SU-DHL-6 (cell line): ENCODE results near the gene TMEM119.

Source experiments
- H2AFZ ChIP-seq: fragments of 200-600 bp; sonication (generic); 2 replicates; pipeline ENCODE4 v1.6.1; 2014; ENCODE audit warnings: low read depth, mild to moderate bottlenecking, moderate library complexity, mixed read lengths, antibody characterized with exemption, low read length; ENCODE audit not compliant: severe bottlenecking
- H3F3A ChIP-seq: fragments of 200-600 bp; shearing (Covaris generic); 2 replicates; pipeline ENCODE4 v1.6.0; 2016; ENCODE audit warnings: antibody characterized with exemption, mild to moderate bottlenecking; ENCODE audit not compliant: insufficient read depth
- H3K27ac ChIP-seq: fragments of 200-600 bp; sonication (generic); 2 replicates; pipeline ENCODE4 v1.5.1; 2016; ENCODE audit warnings: low read depth, mild to moderate bottlenecking, low read length, moderate library complexity, mixed read lengths
- H3K27me3 ChIP-seq: fragments of 200-600 bp; sonication (generic), shearing (Covaris generic); 2 replicates; pipeline ENCODE4 v1.6.0; 2014; ENCODE audit warnings: mild to moderate bottlenecking, low read length
- H3K36me3 ChIP-seq: fragments of 200-600 bp; sonication (generic); 2 replicates; pipeline ENCODE4 v1.6.1; 2014; ENCODE audit warnings: mild to moderate bottlenecking, low read length, mixed read lengths
- H3K4me2 ChIP-seq: fragments of 300-600, 200-600 bp; shearing (Covaris generic), sonication (generic); 2 replicates; pipeline ENCODE4 v1.6.0; 2014; ENCODE audit warnings: low read length, low read depth, mild to moderate bottlenecking; ENCODE audit not compliant: poor library complexity, severe bottlenecking
- H3K4me3 ChIP-seq: fragments of 200-600 bp; sonication (generic); 2 replicates; pipeline ENCODE4 v1.5.1; 2014; ENCODE audit warnings: antibody characterized with exemption, low read length, mild to moderate bottlenecking, mixed read lengths; ENCODE audit not compliant: insufficient read depth, poor library complexity, severe bottlenecking
- H3K79me2 ChIP-seq: fragments of 200-600 bp; sonication (generic); 2 replicates; pipeline ENCODE4 v1.6.1; 2014; ENCODE audit warnings: mild to moderate bottlenecking, low read length, moderate library complexity; ENCODE audit not compliant: insufficient read depth
- H3K9ac ChIP-seq: fragments of 200-600 bp; sonication (generic); 2 replicates; pipeline ENCODE4 v1.7.0; 2014; ENCODE audit warnings: mild to moderate bottlenecking, low read length
- H3K9me2 ChIP-seq: fragments of 200-600 bp; sonication (generic); replicated peaks from 2 replicates; pipeline ENCODE4 v1.6.1; 2014; ENCODE audit warnings: low read length; ENCODE audit not compliant: insufficient read depth
- H3K9me3 ChIP-seq: fragments of 200-600 bp; sonication (generic); 2 replicates; pipeline ENCODE4 v1.6.1; 2014; ENCODE audit warnings: low read length, mixed read lengths; ENCODE audit not compliant: insufficient read depth
- H4K20me1 ChIP-seq: fragments of 200-600 bp; sonication (generic); 2 replicates; pipeline ENCODE4 v1.6.1; 2014; ENCODE audit warnings: low read depth, mild to moderate bottlenecking, antibody characterized with exemption, low read length, moderate library complexity, mixed read lengths
- EZH2phosphoT487 ChIP-seq: fragments of 200-600 bp; sonication (generic), shearing (Covaris generic); conservative IDR thresholded peaks from 2 replicates; pipeline ENCODE4 v1.6.1; 2018; ENCODE audit warnings: mild to moderate bottlenecking, antibody characterized with exemption, low read length, moderate library complexity, mixed read lengths
- TF ChIP-seq, protein P1 (sequence below): fragments of 200-600 bp; sonication (generic); IDR thresholded peaks from one replicate; pipeline ENCODE4 v1.5.1; 2017; ENCODE audit warnings: antibody characterized with exemption, mild to moderate bottlenecking, low read length, moderate library complexity; ENCODE audit not compliant: insufficient read depth, poor library complexity, severe bottlenecking

The TMEM119 gene

DNA sequence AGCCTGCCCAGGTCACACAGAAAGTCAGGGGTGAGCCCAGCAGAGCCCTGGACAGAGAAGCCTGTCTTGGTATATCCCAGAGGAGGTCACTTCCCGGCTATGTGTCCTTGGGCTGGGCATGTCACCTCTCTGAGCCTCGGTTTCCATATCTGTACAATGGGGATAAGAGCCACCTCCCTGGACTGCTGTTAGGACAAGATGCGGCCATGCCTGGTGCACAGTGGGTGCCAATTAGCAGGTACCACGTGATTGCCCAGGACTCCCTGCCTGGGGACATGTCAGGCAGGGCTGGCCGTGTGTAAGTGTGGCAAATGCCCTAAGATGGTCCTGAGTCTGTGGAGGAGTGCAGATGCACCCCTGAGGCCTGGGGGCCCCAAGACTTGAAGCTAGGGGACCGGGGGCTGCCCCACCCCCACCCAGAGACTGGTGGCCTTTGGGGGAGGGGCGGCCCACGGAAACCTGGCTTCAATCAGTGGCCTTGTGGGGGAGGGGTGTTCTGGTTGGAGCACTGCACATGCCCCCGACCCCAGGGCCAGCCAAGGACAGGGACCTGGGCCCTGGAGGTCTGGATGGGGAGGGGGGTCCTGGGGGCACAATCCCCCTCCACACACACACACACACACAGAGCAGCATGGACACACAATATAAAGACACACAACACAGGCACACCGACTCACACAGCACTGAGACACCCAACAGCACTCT lies 878 bp downstream of the TMEM119 start:
- TF ChIP-seq, protein P1, sequence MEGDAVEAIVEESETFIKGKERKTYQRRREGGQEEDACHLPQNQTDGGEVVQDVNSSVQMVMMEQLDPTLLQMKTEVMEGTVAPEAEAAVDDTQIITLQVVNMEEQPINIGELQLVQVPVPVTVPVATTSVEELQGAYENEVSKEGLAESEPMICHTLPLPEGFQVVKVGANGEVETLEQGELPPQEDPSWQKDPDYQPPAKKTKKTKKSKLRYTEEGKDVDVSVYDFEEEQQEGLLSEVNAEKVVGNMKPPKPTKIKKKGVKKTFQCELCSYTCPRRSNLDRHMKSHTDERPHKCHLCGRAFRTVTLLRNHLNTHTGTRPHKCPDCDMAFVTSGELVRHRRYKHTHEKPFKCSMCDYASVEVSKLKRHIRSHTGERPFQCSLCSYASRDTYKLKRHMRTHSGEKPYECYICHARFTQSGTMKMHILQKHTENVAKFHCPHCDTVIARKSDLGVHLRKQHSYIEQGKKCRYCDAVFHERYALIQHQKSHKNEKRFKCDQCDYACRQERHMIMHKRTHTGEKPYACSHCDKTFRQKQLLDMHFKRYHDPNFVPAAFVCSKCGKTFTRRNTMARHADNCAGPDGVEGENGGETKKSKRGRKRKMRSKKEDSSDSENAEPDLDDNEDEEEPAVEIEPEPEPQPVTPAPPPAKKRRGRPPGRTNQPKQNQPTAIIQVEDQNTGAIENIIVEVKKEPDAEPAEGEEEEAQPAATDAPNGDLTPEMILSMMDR = no peak
- no peak for TF ChIP-seq EZH2phosphoT487
- Histone ChIP-seq H3K27me3 (no peaks in the 10 kb centered on the region), H3K79me2 (no peaks in the 10 kb centered on the region), H3K9me2 (no peaks in the 10 kb centered on the region), H3K9me3 (no peaks in the 10 kb centered on the region), H3K4me3 (no peak overlapping the region), H3K9ac (no peak overlapping the region), H3K27ac (no peak overlapping the region), H4K20me1 (no peaks in the 10 kb centered on the region), H2AFZ (no peak overlapping the region), H3K36me3 (no peaks in the 10 kb centered on the region), H3F3A (no peaks in the 10 kb centered on the region), H3K4me2 (no peak overlapping the region)

DNA sequence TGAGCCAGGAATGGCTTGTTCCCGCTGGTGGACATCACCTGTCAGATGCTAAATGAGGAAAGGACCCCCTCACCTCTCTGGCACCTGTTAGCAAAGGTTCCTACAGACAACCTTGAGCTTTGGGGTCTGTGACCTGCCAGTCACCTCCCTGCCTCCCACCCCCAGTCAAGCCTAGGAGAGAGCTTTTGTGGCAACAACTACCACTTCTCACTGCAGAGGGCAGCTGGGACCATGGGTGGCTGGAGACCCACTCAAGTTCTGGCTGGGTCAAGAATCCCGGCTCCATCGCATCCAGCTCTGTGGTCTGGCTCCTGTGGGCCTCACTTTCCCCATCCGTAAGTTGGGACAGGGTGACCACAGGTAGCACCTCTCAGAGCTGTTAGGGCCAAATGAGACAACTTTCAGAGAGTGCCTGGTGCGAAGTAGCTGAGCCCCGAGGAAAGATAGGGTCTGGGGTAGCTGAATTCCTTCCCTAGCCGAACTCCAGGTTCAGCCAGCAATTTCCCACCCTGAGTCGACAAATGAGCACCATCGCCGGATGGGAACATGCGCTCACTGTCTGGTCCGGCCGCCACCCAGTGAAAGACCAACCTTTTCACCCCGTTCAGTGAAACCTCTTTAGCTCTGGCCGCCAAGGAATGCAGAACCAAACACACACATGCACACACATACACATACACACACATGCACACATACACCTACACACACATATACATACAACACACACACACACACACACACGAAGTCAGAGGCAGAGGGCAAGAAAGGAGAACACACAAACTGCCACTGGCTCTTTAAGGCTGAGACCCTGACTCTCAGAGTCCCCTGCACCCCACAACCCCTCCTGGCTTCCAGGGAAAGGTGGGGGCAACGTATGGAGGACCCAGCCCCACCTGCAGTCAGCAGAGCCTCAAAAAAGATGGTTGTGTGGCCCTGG lies 1.9 kb downstream of the TMEM119 start:
- Histone ChIP-seq H3K4me2 (no peak overlapping the region), H3K9me2 (no peaks in the 10 kb centered on the region), H3K9me3 (no peaks in the 10 kb centered on the region), H3F3A (no peaks in the 10 kb centered on the region), H3K27me3 (no peaks in the 10 kb centered on the region), H3K9ac (no peak overlapping the region), H3K79me2 (no peaks in the 10 kb centered on the region), H3K27ac (no peak overlapping the region), H3K4me3 (no peak overlapping the region), H2AFZ (no peak overlapping the region), H4K20me1 (no peaks in the 10 kb centered on the region), H3K36me3 (no peaks in the 10 kb centered on the region)
- TF ChIP-seq, protein P1 = no peak
- no peak for TF ChIP-seq EZH2phosphoT487

DNA sequence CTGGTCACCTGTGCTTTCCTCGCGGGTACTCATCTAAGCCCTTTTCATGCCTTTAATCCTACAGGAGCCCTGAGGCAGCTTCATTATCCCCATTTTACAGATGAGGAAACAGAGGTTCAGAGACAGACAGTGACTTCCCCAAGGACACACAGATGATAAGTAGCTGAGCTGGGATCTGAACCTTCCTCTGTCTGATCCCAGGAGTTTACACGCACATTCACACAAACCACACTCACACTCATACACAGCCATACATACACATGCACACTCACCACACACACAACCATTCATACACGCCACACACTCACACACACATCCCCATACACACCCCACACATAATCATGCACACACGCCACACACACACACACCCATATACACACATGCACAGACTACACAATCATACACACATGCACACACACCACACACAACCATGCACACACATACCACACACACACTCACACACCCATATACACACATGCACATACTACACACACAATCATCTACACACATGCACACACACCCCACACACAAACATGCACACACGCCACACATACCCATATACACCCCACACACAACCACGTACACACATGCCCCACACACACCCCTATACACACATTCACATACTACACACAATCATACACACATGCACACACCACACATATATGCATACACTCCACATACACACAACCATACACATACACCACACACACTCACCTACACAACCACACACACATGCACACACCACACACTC lies 2.7 kb downstream of the TMEM119 start:
- H3K27me3 ChIP-seq = no peaks in the 10 kb centered on the region
- TF ChIP-seq, protein P1 = no peak
- TF ChIP-seq EZH2phosphoT487 = no peak
- no peak overlapping the region for H3K9ac ChIP-seq
- H2AFZ ChIP-seq = no peak overlapping the region
- no peaks in the 10 kb centered on the region for H3K79me2 ChIP-seq
- H3K9me3 ChIP-seq = no peaks in the 10 kb centered on the region
- no peaks in the 10 kb centered on the region for H3K36me3 ChIP-seq
- H3K27ac ChIP-seq = no peak overlapping the region
- no peak overlapping the region for H3K4me2 ChIP-seq
- no peaks in the 10 kb centered on the region for H3F3A ChIP-seq
- H3K9me2 ChIP-seq = no peaks in the 10 kb centered on the region
- no peaks in the 10 kb centered on the region for H4K20me1 ChIP-seq
- H3K4me3 ChIP-seq = no peak overlapping the region
